ENCODE data around the gene DHRSX.

The DHRSX gene

GRCh38 chrX:2497961-2498780, 2.6 kb downstream of the DHRSX start:
- TF ChIP-seq CTCF (IDR thresholded peaks at IDR 0.05; ENCODE audit: borderline replicate concordance, insufficient read depth, low read depth, low read length), result no peak
- no peak overlapping the region for H3K4me3 ChIP-seq (ENCODE audit: low read depth, low read length)

DNA sequence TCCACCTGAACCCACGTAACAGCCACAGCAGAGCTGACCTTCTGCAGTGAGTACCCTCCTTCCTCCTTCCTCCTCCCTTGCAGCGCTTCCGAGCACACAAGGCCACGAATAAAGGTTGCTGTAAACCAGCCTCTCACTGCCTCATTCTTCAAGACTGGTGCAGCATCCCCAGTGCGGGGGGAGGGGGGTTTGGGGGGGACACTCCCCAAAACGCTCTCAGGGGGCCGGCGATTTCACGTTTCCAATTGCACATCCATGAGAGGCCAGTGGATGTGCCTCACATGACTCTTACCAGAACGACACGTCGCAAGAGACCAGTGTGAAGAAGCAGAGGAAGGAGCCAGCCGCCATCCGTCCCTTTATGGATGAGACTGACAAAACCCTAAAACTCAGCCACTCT, 5.2 kb downstream of the DHRSX start:
- no peak overlapping the region for H3K4me3 ChIP-seq (ENCODE audit: low read depth, low read length)
- TF ChIP-seq CTCF (IDR thresholded peaks at IDR 0.05; ENCODE audit: borderline replicate concordance, insufficient read depth, low read depth, low read length), result no peak

DNA sequence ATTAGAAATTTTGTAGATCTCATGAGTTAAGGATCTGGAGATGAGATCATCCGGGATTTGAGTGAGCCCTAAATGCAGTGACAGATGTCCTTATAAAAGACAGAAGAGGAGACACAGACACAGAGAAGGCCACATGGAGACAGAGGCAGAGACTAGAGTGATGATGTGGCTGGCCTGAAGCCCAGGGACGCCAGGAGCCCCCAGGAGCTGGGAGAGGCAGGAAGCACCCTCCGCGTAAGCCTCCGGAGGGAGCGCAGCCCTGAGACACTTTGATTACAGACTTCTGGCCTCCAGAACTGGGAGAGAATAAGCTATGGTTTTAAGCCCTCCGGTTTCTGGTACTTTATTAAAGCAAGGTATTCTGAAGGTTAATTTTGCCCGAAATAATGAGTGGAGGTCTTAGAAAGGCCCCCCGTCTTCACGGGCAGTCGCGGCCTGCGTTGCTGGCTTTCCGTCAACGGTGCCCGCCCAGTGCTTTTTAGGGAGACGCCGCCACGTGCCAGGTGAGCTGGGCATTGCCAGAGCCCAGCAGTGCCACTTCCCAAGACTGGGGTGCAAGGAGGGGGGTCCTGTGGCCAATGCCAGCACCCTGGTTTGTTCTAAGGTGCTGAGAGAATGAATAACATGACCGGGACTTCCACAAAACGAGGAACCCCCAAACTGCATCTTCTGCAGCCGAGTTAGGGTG, 8.1 kb downstream of the DHRSX start:
- no peak for TF ChIP-seq CTCF (IDR thresholded peaks at IDR 0.05; ENCODE audit: borderline replicate concordance, insufficient read depth, low read depth, low read length)

DNA sequence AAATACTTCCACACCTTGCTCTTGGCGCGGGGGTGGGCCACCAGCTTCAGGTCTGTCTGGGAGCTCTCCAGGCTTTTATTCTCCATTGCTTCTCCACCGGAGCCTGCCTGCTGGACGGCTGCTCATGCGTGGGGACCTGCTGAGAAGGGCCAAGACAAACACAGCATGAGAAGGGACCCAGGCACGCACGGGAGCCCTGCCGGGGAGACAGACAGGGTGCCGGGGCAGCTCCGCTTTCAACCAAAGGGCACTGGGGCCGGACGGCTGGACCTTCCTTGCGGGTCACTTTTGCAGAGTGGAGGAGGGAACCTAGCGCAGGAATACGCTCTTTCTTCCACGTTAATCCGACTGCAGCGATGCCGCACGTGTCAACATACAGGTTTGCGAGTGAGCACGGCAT, 10.1 kb downstream of the DHRSX start:
- H3K4me3 ChIP-seq (ENCODE audit: low read depth, low read length), result no peak overlapping the region
- TF ChIP-seq CTCF (IDR thresholded peaks at IDR 0.05; ENCODE audit: borderline replicate concordance, insufficient read depth, low read depth, low read length), result no peak

More for the DNA sequence above, 8.1 kb downstream of the DHRSX start:
- H3K4me3 ChIP-seq (ENCODE audit: low read depth, low read length), result no peak overlapping the region

- H3K4me3 ChIP-seq (ENCODE audit: low read depth, low read length), result no peak overlapping the region
- TF ChIP-seq CTCF (IDR thresholded peaks at IDR 0.05; ENCODE audit: borderline replicate concordance, insufficient read depth, low read depth, low read length), result no peak
These were observed 11.0 kb downstream of the DHRSX start for GRCh38 chrX:2489446-2490445.

DNA sequence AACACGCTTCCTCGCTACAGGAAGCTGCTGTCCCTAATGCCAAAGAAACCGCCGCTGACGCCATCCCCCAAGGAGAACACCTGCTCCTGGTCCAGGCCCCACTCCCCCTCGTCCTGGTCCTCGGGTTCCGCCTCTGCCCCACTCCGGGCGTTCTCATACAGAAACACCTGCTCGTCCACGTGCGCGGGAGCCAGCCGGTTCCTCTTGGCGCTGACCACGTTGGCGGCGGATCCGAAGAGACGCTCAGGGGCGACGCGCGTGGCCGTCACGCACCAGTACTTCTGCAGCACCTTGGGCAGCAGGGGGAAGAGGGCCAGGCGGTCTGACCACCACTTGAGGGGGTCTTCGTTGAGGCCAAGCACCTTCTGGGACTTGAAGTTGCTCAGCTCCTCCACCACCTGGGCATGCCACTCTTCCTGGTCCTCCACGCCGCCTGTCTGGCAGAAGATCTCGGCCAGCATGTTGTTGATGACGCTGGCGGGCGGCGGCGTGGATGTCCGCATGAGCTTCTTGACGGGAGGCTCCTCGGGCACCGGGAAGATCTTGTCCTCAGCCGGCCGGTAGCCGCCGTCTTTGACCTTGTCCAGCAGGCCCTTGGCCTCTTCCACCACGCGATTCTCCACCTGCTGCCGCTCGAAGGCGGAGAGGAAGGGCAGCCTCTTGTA, 12.0 kb downstream of the DHRSX start:
- no peak overlapping the region for H3K4me3 ChIP-seq (ENCODE audit: low read depth, low read length)
- TF ChIP-seq CTCF (IDR thresholded peaks at IDR 0.05; ENCODE audit: borderline replicate concordance, insufficient read depth, low read depth, low read length), result no peak

Measured in GM12875 (cell line).